H1 (cell line): Measurements from ENCODE around the gene COPS2. TPM values are rescaled to one million over a fixed set of nuclear protein-coding genes. Genes with fewer than 3 reads are reported as not detected.

Source experiments
- CTCF ChIA-PET: fragments of 300-600 bp; sonication (Branson Sonifier 250); formaldehyde crosslinking; loops from one replicate; lab custom pipeline; 2021; ENCODE audit not compliant: partially characterized antibody; lab: Charles Lee
- POLR2A ChIA-PET: fragments of 300-600 bp; sonication (Branson Sonifier 250); formaldehyde crosslinking; loops from one replicate; lab custom pipeline; 2021; ENCODE audit warnings: inconsistent platforms; ENCODE audit not compliant: partially characterized antibody; lab: Charles Lee
- DNase-seq, 2 experiments: peaks; one replicate each; pipeline versions ENCODE4 v3.0.0 to v3.0.0-alpha.2; 2010 to 2022; ENCODE audit warnings: low spot score in 2 of 2, low read depth in 1 of 2, mixed read lengths in 1 of 2
- FAIRE-seq: peaks from 2 replicates; lab custom pipeline; 2011; peaks lifted over from hg19 to GRCh38; lab: Jason Lieb, UNC
- H2AFZ ChIP-seq: 2 replicates; pipeline ENCODE4 v1.8.1; 2012; ENCODE audit warnings: low read length, inconsistent platforms
- H2AK5ac ChIP-seq: 2 replicates; pipeline ENCODE4 v1.6.1; 2013; ENCODE audit warnings: low read depth, low read length
- H2BK120ac ChIP-seq: replicated peaks from 2 replicates; pipeline ENCODE3; 2013; ENCODE audit warnings: low read depth, low read length, inconsistent platforms
- H2BK12ac ChIP-seq: 2 replicates; pipeline ENCODE4 v1.6.1; 2013; ENCODE audit warnings: low read depth, low read length
- H2BK15ac ChIP-seq: 2 replicates; pipeline ENCODE4 v1.6.1; 2013; ENCODE audit warnings: low read length
- H2BK20ac ChIP-seq: 2 replicates; pipeline ENCODE4 v1.6.1; 2013; ENCODE audit warnings: low read length
- H2BK5ac ChIP-seq: 2 replicates; pipeline ENCODE4 v1.6.1; 2013; ENCODE audit warnings: low read depth, low read length
- H3K14ac ChIP-seq: 2 replicates; pipeline ENCODE4 v1.6.1; 2013; ENCODE audit warnings: inconsistent platforms; ENCODE audit not compliant: insufficient read length
- H3K18ac ChIP-seq: 2 replicates; pipeline ENCODE4 v1.6.1; 2013; ENCODE audit warnings: low read length; ENCODE audit errors: extremely low read depth
- H3K23ac ChIP-seq: 2 replicates; pipeline ENCODE4 v1.6.1; 2013; ENCODE audit warnings: inconsistent platforms; ENCODE audit not compliant: insufficient read length
- H3K23me2 ChIP-seq: 2 replicates; pipeline ENCODE4 v1.6.1; 2013; ENCODE audit warnings: low read depth, low read length
- H3K27ac ChIP-seq: 2 replicates; pipeline ENCODE4 v1.6.1; 2011; ENCODE audit warnings: low read depth, low read length, inconsistent platforms
- H3K27me3 ChIP-seq, 4 experiments: replicated peaks in 1 of 4; 1 replicate in 1 of 4; 2 replicates in 3 of 4; pipeline versions ENCODE4 v1.6.1 to v1.8.1; 2011 to 2013; ENCODE audit warnings: low read length in 3 of 4, mild to moderate bottlenecking in 3 of 4, inconsistent platforms in 2 of 4, mixed read lengths in 2 of 4, moderate library complexity in 1 of 4; ENCODE audit not compliant: control insufficient read depth in 3 of 4, insufficient read depth in 3 of 4; ENCODE audit errors: extremely low read depth in 1 of 4
- H3K36me3 ChIP-seq, 4 experiments: 2 replicates each; pipeline versions ENCODE4 v1.6.1 to v1.8.1; 2011 to 2013; ENCODE audit warnings: mild to moderate bottlenecking in 4 of 4, low read length in 3 of 4, moderate library complexity in 2 of 4, control low read depth in 1 of 4, inconsistent platforms in 1 of 4; ENCODE audit not compliant: insufficient read depth in 4 of 4, control insufficient read depth in 2 of 4
- H3K4ac ChIP-seq: replicated peaks from 2 replicates; pipeline ENCODE3; 2013; ENCODE audit warnings: low read length, low read depth, mixed read lengths, inconsistent platforms; ENCODE audit not compliant: insufficient read length
- H3K4me1 ChIP-seq, 4 experiments: replicated peaks in 1 of 4; 1 replicate in 1 of 4; 2 replicates in 3 of 4; pipeline versions ENCODE4 v1.6.1 to v1.8.1; 2011 to 2013; ENCODE audit warnings: low read length in 3 of 4, inconsistent platforms in 2 of 4, mixed read lengths in 1 of 4; ENCODE audit not compliant: insufficient read depth in 4 of 4, control insufficient read depth in 3 of 4
- H3K4me2 ChIP-seq, 2 experiments: 2 replicates each; pipeline versions ENCODE4 v1.6.1 to v1.8.1; 2011 to 2013; ENCODE audit warnings: low read depth in 2 of 2, low read length in 2 of 2, control low read depth in 1 of 2, inconsistent platforms in 1 of 2, mild to moderate bottlenecking in 1 of 2; ENCODE audit not compliant: insufficient read depth in 1 of 2
- H3K4me3 ChIP-seq, 4 experiments: fragments of 200-600, 300-600 bp in 1 of 4; sonication (generic), shearing (Covaris generic), sonication (Bioruptor Twin) in 1 of 4; 2 replicates each; pipeline versions ENCODE4 v1.5.1 to v1.8.1; 2011 to 2016; ENCODE audit warnings: low read length in 4 of 4, low read depth in 3 of 4, control low read depth in 2 of 4, inconsistent platforms in 2 of 4, mild to moderate bottlenecking in 2 of 4, mixed read lengths in 1 of 4, moderate library complexity in 1 of 4; ENCODE audit not compliant: insufficient read depth in 2 of 4; ENCODE audit errors: extremely low read depth in 1 of 4
- H3K56ac ChIP-seq: replicated peaks from 2 replicates; pipeline ENCODE3; 2013; ENCODE audit warnings: low read depth, mild to moderate bottlenecking, mixed read lengths, low read length, inconsistent platforms; ENCODE audit not compliant: insufficient read length
- H3K79me1 ChIP-seq: 2 replicates; pipeline ENCODE4 v1.6.1; 2013; ENCODE audit warnings: low read depth, low read length, control low read depth
- H3K79me2 ChIP-seq, 2 experiments: 2 replicates each; pipeline versions ENCODE4 v1.6.1 to v1.8.1; 2012 to 2013; ENCODE audit warnings: low read length in 2 of 2, mild to moderate bottlenecking in 2 of 2, inconsistent platforms in 1 of 2; ENCODE audit not compliant: insufficient read depth in 2 of 2, control insufficient read depth in 1 of 2
- H3K9ac ChIP-seq, 4 experiments: replicated peaks in 1 of 4; 1 replicate in 1 of 4; 2 replicates in 3 of 4; pipeline versions ENCODE4 v1.6.1 to v1.8.1; 2011 to 2013; ENCODE audit warnings: low read depth in 3 of 4, low read length in 3 of 4, control low read depth in 2 of 4, mild to moderate bottlenecking in 2 of 4, moderate library complexity in 2 of 4, inconsistent platforms in 1 of 4; ENCODE audit errors: extremely low read depth in 1 of 4
- H3K9me3 ChIP-seq, 2 experiments: 2 replicates each; pipeline versions ENCODE4 v1.6.1 to v1.8.1; 2012 to 2013; ENCODE audit warnings: mild to moderate bottlenecking in 2 of 2, moderate library complexity in 2 of 2, control low read depth in 1 of 2, inconsistent platforms in 1 of 2, low read depth in 1 of 2, low read length in 1 of 2, mixed read lengths in 1 of 2; ENCODE audit not compliant: insufficient read depth in 2 of 2
- H4K20me1 ChIP-seq, 2 experiments: replicated peaks in 1 of 2; 2 replicates each; pipeline versions ENCODE3 to v1.8.1; 2011 to 2013; ENCODE audit warnings: inconsistent platforms in 2 of 2, low read length in 2 of 2, mild to moderate bottlenecking in 1 of 2; ENCODE audit not compliant: insufficient read depth in 2 of 2, control insufficient read depth in 1 of 2
- H4K5ac ChIP-seq: 2 replicates; pipeline ENCODE4 v1.6.1; 2013; ENCODE audit warnings: low read length, low read depth, mixed read lengths, inconsistent platforms; ENCODE audit not compliant: insufficient read length
- H4K8ac ChIP-seq: 2 replicates; pipeline ENCODE4 v1.8.0; 2013; ENCODE audit warnings: mild to moderate bottlenecking, moderate library complexity, low read length, inconsistent platforms; ENCODE audit not compliant: insufficient read depth; ENCODE audit errors: extremely low read depth
- H4K91ac ChIP-seq: replicated peaks from 2 replicates; pipeline ENCODE3; 2013; ENCODE audit warnings: low read length, mixed read lengths, inconsistent platforms; ENCODE audit not compliant: insufficient read length
- ATF3 ChIP-seq: IDR thresholded peaks from 2 replicates; pipeline ENCODE4 v1.6.1; 2011; ENCODE audit warnings: low read depth, mild to moderate bottlenecking, low read length; ENCODE audit not compliant: insufficient read depth
- CHD1 ChIP-seq: IDR thresholded peaks from 2 replicates; pipeline ENCODE4 v1.6.1; 2012; ENCODE audit warnings: low read depth, low read length, improper control_type of control experiment
- CREB1 ChIP-seq: IDR thresholded peaks from 2 replicates; pipeline ENCODE4 v1.6.1; 2012; ENCODE audit warnings: inconsistent platforms
- GTF2F1 ChIP-seq: IDR thresholded peaks from 2 replicates; pipeline ENCODE4 v1.6.1; 2012; ENCODE audit warnings: low read depth, low read length, improper control_type of control experiment, borderline replicate concordance
- HDAC2 ChIP-seq, 2 experiments: fragments of 300-600 bp in 1 of 2; sonication (generic) in 1 of 2; IDR thresholded peaks; 2 replicates each; pipeline ENCODE4 v1.6.1; 2011 to 2012; ENCODE audit warnings: low read depth in 2 of 2, low read length in 2 of 2, mild to moderate bottlenecking in 2 of 2, moderate library complexity in 2 of 2, borderline replicate concordance in 1 of 2, inconsistent platforms in 1 of 2
- JUND ChIP-seq: IDR thresholded peaks from 2 replicates; pipeline ENCODE4 v1.6.1; 2011; ENCODE audit warnings: mild to moderate bottlenecking, improper control_type of control experiment, low read length
- NRF1 ChIP-seq: IDR thresholded peaks from 2 replicates; pipeline ENCODE4 v1.6.1; 2011; ENCODE audit warnings: mild to moderate bottlenecking, low read depth, low read length, improper control_type of control experiment
- SP2 ChIP-seq: IDR thresholded peaks from 2 replicates; pipeline ENCODE4 v1.6.1; 2012; ENCODE audit warnings: mild to moderate bottlenecking, low read length, inconsistent platforms
- SP4 ChIP-seq: IDR thresholded peaks from 2 replicates; pipeline ENCODE4 v1.6.1; 2012; ENCODE audit warnings: low read length, inconsistent platforms
- WGBS, 2 experiments: shearing (Covaris generic) in 1 of 2; methylation state at CpG; one replicate each; pipeline versions ENCODE4 v1.1.6 to v1.1.7; 2013 to 2015; ENCODE audit warnings: low lambda C conversion rate in 2 of 2, mixed read lengths in 2 of 2, inconsistent platforms in 1 of 2, low coverage in 1 of 2, missing lambda C conversion rate in 1 of 2; ENCODE audit not compliant: insufficient replicate concordance in 2 of 2, insufficient coverage in 1 of 2, insufficient read length in 1 of 2; ENCODE audit errors: extremely low coverage in 1 of 2, missing lambda C conversion rate in 1 of 2; 5-methylcytosine and 5-hydroxymethylcytosine counted together
- polyA plus RNA-seq, 7 experiments: library from polyadenylated mRNA; depleted of rRNA in 3 of 7; stranded (reverse) in 5 of 7; unstranded in 2 of 7; fragments of >200 nt in 5 of 7; fragments of 200-250 nt in 2 of 7; gene quantifications; 1 replicate in 5 of 7; 2 replicates in 1 of 7; 4 replicates in 1 of 7; pipeline versions ENCODE4 v1.2.1 to v1.2.3, GENCODE V29; 2011 to 2013; ENCODE audit warnings: missing spikeins in 2 of 7, mixed read lengths in 2 of 7
- total RNA-seq: library from RNA; stranded (reverse); fragmentation: NEBNext Ultra II Directional; extraction: Animal tissue kit (Norgen Biotek cat#: 25700); gene quantifications from 2 replicates; pipeline ENCODE4 v1.2.1, GENCODE V29; 2021
- TF ChIP-seq, protein P1 (sequence below): IDR thresholded peaks from 2 replicates; pipeline ENCODE4 v1.6.1; 2011; ENCODE audit warnings: low read length, improper control_type of control experiment

The COPS2 gene
- total and polyA plus RNA-seq, 2 of the 8 experiments (the other 6 are each of a cell fraction or from before 2014, with no cell fraction given): 17.7 to 85.1 TPM

DNA sequence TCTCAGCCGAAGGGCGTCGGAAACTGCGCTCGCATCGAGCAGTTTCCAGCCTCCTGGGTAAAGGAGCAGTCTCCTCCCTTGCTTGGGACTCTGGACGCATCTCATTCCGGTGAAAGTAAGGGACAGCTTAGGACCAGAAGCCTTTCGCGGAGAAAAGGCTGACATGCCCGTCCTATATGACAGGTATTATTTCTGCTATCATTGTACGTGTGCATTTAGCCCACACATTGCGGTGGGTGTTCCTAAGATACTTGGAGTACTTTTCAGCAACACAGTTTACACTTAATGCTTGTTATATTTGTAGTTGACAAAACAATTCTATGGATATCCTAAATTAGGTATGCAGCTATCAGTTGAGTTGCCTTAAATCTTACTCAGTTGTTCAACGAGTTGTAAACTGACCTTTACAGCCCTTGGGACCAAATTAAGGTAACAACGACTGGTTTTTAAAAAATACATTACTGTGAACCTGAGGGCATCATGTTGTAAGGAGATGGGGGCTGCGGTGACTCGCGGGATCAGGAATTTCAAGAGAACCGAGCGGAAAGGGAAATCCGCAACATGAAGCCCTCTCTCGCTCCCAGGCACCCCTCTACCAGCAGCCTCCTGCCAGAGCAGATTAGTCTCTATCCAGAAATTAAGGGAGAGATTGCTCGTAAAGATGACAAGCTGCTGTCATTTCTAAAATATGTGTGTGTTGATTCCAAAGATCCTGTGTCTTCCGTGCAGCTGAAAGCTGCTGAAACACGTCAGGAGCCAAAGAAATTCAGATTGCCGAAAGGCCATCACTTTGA is 632 bp upstream of the COPS2 start:
- no peak for DNase-seq
- H3K79me2 ChIP-seq: peaks cover 11 to 47% of the 10 kb centered on the region in 2 experiments
- 6% methylated on average over 26 of the region's 26 CpGs; no CpG with 5 or more reads in 1 of the 2 experiments for whole genome bisulfite sequencing, 2 experiments
- H2BK5ac ChIP-seq: no peak overlapping the region
- H4K20me1 ChIP-seq: peaks cover 0 to 2% of the 10 kb centered on the region in 2 experiments
- H2BK120ac ChIP-seq: no peak overlapping the region
- H2BK15ac ChIP-seq: no peak overlapping the region
- no peak overlapping the region for H3K56ac ChIP-seq
- no peaks in the 10 kb centered on the region; the same call in none of the 2 replicates for H3K79me1 ChIP-seq
- peak overlapping the region; percentile 64 to 75 (median 72) for H3K9ac ChIP-seq
- peak overlapping the region; percentile 86 to 88 for H3K4me2 ChIP-seq
- no peak overlapping the region for H4K5ac ChIP-seq
- CTCF ChIA-PET: interaction anchor here (0.5 to 3.1 kb wide), 5 partner anchors 10 to 1804 kb away, joined by 3 to 15 read pairs (median 4); partner anchors contain the start of gene GALK2
- H3K4ac ChIP-seq: peak overlapping the region; percentile 64
- H3K23ac ChIP-seq: no peak overlapping the region
- H3K27me3 ChIP-seq: no peaks in the 10 kb centered on the region
- no peaks in the 10 kb centered on the region for H3K9me3 ChIP-seq
- H3K36me3 ChIP-seq: no peaks in the 10 kb centered on the region
- peaks cover 1% of the 10 kb centered on the region; the same call in 1 of the 2 replicates for H3K23me2 ChIP-seq
- no peak overlapping the region for H4K8ac ChIP-seq
- H4K91ac ChIP-seq: no peak overlapping the region
- no peaks in the 10 kb centered on the region for H3K4me1 ChIP-seq
- POLR2A ChIA-PET: interaction anchor here (0.6 to 1.8 kb wide), 9 partner anchors 8 to 109 kb away, joined by 3 to 17 read pairs (median 3); partner anchors contain the start of genes GALK2 and SECISBP2L
- peak overlapping the region; percentile 90 to 99 (median 94) for H3K4me3 ChIP-seq
- peak overlapping the region; percentile 29; the same call in 1 of the 2 replicates for H3K27ac ChIP-seq
- H3K14ac ChIP-seq: no peak overlapping the region
- peak overlapping the region; percentile 98 for H2AFZ ChIP-seq
- H3K18ac ChIP-seq: peak overlapping the region; percentile 52; the same call in 1 of the 2 replicates
- H2AK5ac ChIP-seq: no peak overlapping the region
- H2BK12ac ChIP-seq: no peak overlapping the region
- H2BK20ac ChIP-seq: no peak overlapping the region
- FAIRE-seq: no peak
- TF ChIP-seq HDAC2 (IDR thresholded peaks at IDR 0.05; ENCODE audit: borderline replicate concordance in 1 of 2, low read depth in 2 of 2, low read length in 2 of 2) (no peak), CREB1 (no peak), ATF3 (no peak), CHD1 (no peak), SP4 (no peak), NRF1 (no peak), GTF2F1 (no peak), SP2 (no peak), JUND (no peak)
- TF ChIP-seq, protein P1, sequence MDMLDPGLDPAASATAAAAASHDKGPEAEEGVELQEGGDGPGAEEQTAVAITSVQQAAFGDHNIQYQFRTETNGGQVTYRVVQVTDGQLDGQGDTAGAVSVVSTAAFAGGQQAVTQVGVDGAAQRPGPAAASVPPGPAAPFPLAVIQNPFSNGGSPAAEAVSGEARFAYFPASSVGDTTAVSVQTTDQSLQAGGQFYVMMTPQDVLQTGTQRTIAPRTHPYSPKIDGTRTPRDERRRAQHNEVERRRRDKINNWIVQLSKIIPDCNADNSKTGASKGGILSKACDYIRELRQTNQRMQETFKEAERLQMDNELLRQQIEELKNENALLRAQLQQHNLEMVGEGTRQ: no peak
